ENCODE measurements around the gene LHFPL6. TPM values are rescaled to one million over a fixed set of nuclear protein-coding genes. Genes with fewer than 3 reads are reported as not detected.

The LHFPL6 gene
- total RNA-seq, 2 donors from 2014 or later = 7.5 to 40.0 TPM

GRCh38 chr13:39547108-39547507, 55.9 kb downstream of the LHFPL6 start:
- Histone ChIP-seq H3K36me3 (no peaks in the 10 kb centered on the region), H3K27me3 (replicated peaks; ENCODE audit: insufficient read depth) (no peaks in the 10 kb centered on the region), H3K4me1 (replicated peaks) (no peaks in the 10 kb centered on the region), H3K9me3 (no peaks in the 10 kb centered on the region), H3K27ac (no peak overlapping the region), H3K4me3 (no peak overlapping the region)
- TF ChIP-seq POLR2AphosphoS5 (IDR thresholded peaks at IDR 0.05) (no peak), CTCF (IDR thresholded peaks at IDR 0.05) (no peak), POLR2A (IDR thresholded peaks at IDR 0.05) (no peak)
- no peak for DNase-seq (ENCODE audit: low spot score)
- intact Hi-C loops (cut with DNase I) = no loop called here

GRCh38 chr13:39542361-39542760, 60.6 kb downstream of the LHFPL6 start:
- WGBS = 95% methylated on average over 2 of the region's 2 CpGs
- Histone ChIP-seq H3K36me3 (no peaks in the 10 kb centered on the region), H3K27ac (no peak overlapping the region), H3K27me3 (replicated peaks; ENCODE audit: insufficient read depth) (no peaks in the 10 kb centered on the region), H3K4me3 (no peak overlapping the region), H3K9me3 (no peaks in the 10 kb centered on the region), H3K4me1 (replicated peaks) (no peaks in the 10 kb centered on the region)
- intact Hi-C loops (cut with DNase I) = no loop called here
- DNase-seq (ENCODE audit: low spot score) = no peak
- TF ChIP-seq POLR2AphosphoS5 (IDR thresholded peaks at IDR 0.05) = no peak
- TF ChIP-seq POLR2A (IDR thresholded peaks at IDR 0.05) = no peak
- TF ChIP-seq CTCF (IDR thresholded peaks at IDR 0.05) = no peak

GRCh38 chr13:39540929-39541605, 61.9 kb downstream of the LHFPL6 start:
- H3K4me3 ChIP-seq = no peak overlapping the region
- H3K36me3 ChIP-seq = no peaks in the 10 kb centered on the region
- H3K4me1 ChIP-seq (replicated peaks) = no peaks in the 10 kb centered on the region
- 100% methylated on average over 1 of the region's 1 CpG for WGBS
- no peak overlapping the region for H3K27ac ChIP-seq
- DNase-seq (ENCODE audit: low spot score) = no peak
- H3K27me3 ChIP-seq (replicated peaks; ENCODE audit: insufficient read depth) = no peaks in the 10 kb centered on the region
- TF ChIP-seq POLR2AphosphoS5 (IDR thresholded peaks at IDR 0.05) (no peak), POLR2A (IDR thresholded peaks at IDR 0.05) (no peak), CTCF (IDR thresholded peaks at IDR 0.05) (no peak)
- H3K9me3 ChIP-seq = no peaks in the 10 kb centered on the region
- intact Hi-C loops (cut with DNase I) = no loop called here

GRCh38 chr13:39538816-39539790, 63.9 kb downstream of the LHFPL6 start:
- Histone ChIP-seq H3K9me3 (no peaks in the 10 kb centered on the region), H3K4me3 (no peak overlapping the region), H3K27me3 (replicated peaks; ENCODE audit: insufficient read depth) (no peaks in the 10 kb centered on the region), H3K36me3 (no peaks in the 10 kb centered on the region), H3K27ac (no peak overlapping the region), H3K4me1 (replicated peaks) (no peaks in the 10 kb centered on the region)
- intact Hi-C loops (cut with DNase I) = no loop called here
- 80% methylated on average over 8 of the region's 8 CpGs for WGBS
- no peak for TF ChIP-seq POLR2A (IDR thresholded peaks at IDR 0.05)
- TF ChIP-seq CTCF (IDR thresholded peaks at IDR 0.05) = no peak
- no peak for TF ChIP-seq POLR2AphosphoS5 (IDR thresholded peaks at IDR 0.05)
- DNase-seq (ENCODE audit: low spot score) = no peak

Data from prostate gland (tissue), 2 donors.